K562 (cell line): ENCODE results near the gene ANKRD44. TPM values are rescaled to one million over a fixed set of nuclear protein-coding genes. Genes with fewer than 3 reads are reported as not detected.
"Not testable (repeated sequence)": the region's sequence is repeated elsewhere in the genome, so short reads cannot be mapped to it uniquely, and the experiment has no call there.

Experiments used
- ATAC-seq: fragments of 200-7000 bp; cut with Tn5 transposase; 3 replicates; pipeline ENCODE4 v1.9.1; 2020; ENCODE audit warnings: moderate library complexity
- BruUV-seq: library from RNA; stranded (reverse); fragments of 400-500 nt; replicated peaks from 2 replicates; lab custom pipeline; 2021; lab: Mats Ljungman, UMichigan
- CTCF ChIA-PET: fragments of 300-600 bp; formaldehyde crosslinking; extraction: SDS; loops from one replicate; lab custom pipeline; 2021; ENCODE audit warnings: low intra/inter-chr PET ratio; lab: Yijun Ruan, JAX
- POLR2A ChIA-PET: fragments of 300-600, 350-650 bp; sonication (Branson Sonifier 250); formaldehyde crosslinking; extraction: SDS; loops from one replicate; lab custom pipeline; 2021; ENCODE audit warnings: antibody characterized with exemption, inconsistent platforms; lab: Yijun Ruan, JAX
- DNase-seq, 4 experiments: peaks; one replicate each; pipeline versions ENCODE4 v3.0.0 to v3.0.0-alpha.2; 2011 to 2018; ENCODE audit warnings: low spot score in 3 of 4, mixed read lengths in 3 of 4; ENCODE audit errors: extremely low read depth in 1 of 4
- FAIRE-seq: peaks from 2 replicates; lab custom pipeline; 2011; peaks lifted over from hg19 to GRCh38; lab: Jason Lieb, UNC
- H2AFZ ChIP-seq: 2 replicates; pipeline ENCODE4 v1.6.0; 2011; ENCODE audit warnings: low read depth, low read length, control low read depth, inconsistent platforms
- H3K27ac ChIP-seq: fragments of 200-600 bp; 3 replicates; pipeline ENCODE4 v1.8.0; 2011; ENCODE audit warnings: low read depth, mild to moderate bottlenecking, control low read depth, inconsistent platforms, low read length, moderate library complexity, mixed read lengths; ENCODE audit errors: extremely low read depth
- H3K27me3 ChIP-seq, 2 experiments: fragments of 300-600 bp in 1 of 2; 2 replicates in 1 of 2; 3 replicates in 1 of 2; pipeline versions ENCODE4 v1.6.0 to v1.8.0; 2011; ENCODE audit warnings: inconsistent platforms in 2 of 2, low read length in 2 of 2, mild to moderate bottlenecking in 1 of 2, mixed read lengths in 1 of 2, moderate library complexity in 1 of 2; ENCODE audit not compliant: control insufficient read depth in 2 of 2, insufficient read depth in 2 of 2
- H3K36me3 ChIP-seq: fragments of 300-600 bp; 3 replicates; pipeline ENCODE4 v1.8.0; 2011; ENCODE audit warnings: mild to moderate bottlenecking, low read length, inconsistent platforms; ENCODE audit not compliant: control insufficient read depth, insufficient read depth
- H3K4me1 ChIP-seq, 2 experiments: fragments of 200-600 bp in 1 of 2; replicated peaks in 1 of 2; 2 replicates in 1 of 2; 3 replicates in 1 of 2; pipeline versions ENCODE4 v1.5.1 to v1.8.0; 2011; ENCODE audit warnings: inconsistent platforms in 2 of 2, low read length in 2 of 2, mild to moderate bottlenecking in 1 of 2, mixed read lengths in 1 of 2, moderate library complexity in 1 of 2; ENCODE audit not compliant: control insufficient read depth in 2 of 2, insufficient read depth in 2 of 2
- H3K4me2 ChIP-seq: 2 replicates; pipeline ENCODE4 v1.6.1; 2011; ENCODE audit warnings: low read length, control low read depth, inconsistent platforms, mixed read lengths; ENCODE audit not compliant: insufficient read depth
- H3K4me3 ChIP-seq: fragments of 200-600 bp; sonication (generic), shearing (Covaris generic); 2 replicates; pipeline ENCODE4 v1.5.1; 2016; ENCODE audit warnings: control low read depth, inconsistent platforms
- H3K79me2 ChIP-seq: fragments of 200-600 bp; 3 replicates; pipeline ENCODE4 v1.8.0; 2011; ENCODE audit warnings: low read length, inconsistent platforms; ENCODE audit not compliant: control insufficient read depth, insufficient read depth
- H3K9ac ChIP-seq, 2 experiments: 2 replicates each; pipeline versions ENCODE4 v1.6.0 to v1.6.1; 2011; ENCODE audit warnings: low read depth in 2 of 2, low read length in 2 of 2, control low read depth in 1 of 2, inconsistent platforms in 1 of 2, mild to moderate bottlenecking in 1 of 2, mixed read lengths in 1 of 2; ENCODE audit not compliant: insufficient read depth in 1 of 2
- H3K9me1 ChIP-seq: one replicate; pipeline ENCODE4 v1.6.0; 2011; ENCODE audit warnings: inconsistent platforms, mild to moderate bottlenecking, low read length, moderate library complexity; ENCODE audit not compliant: control insufficient read depth, insufficient read depth
- H3K9me3 ChIP-seq: replicated peaks from 2 replicates; pipeline ENCODE4 v1.5.1; 2011; ENCODE audit warnings: low read depth, low read length, inconsistent platforms; ENCODE audit not compliant: control insufficient read depth, insufficient read depth
- H4K20me1 ChIP-seq: replicated peaks from 2 replicates; pipeline ENCODE4 v1.6.1; 2011; ENCODE audit warnings: low read length, inconsistent platforms, mixed read lengths; ENCODE audit not compliant: control insufficient read depth, insufficient read depth
- DIDO1 ChIP-seq: fragments of 450-650 bp; IDR thresholded peaks from 2 replicates; pipeline ENCODE4 v1.6.1; 2016; ENCODE audit warnings: low read depth, missing biosample characterization, missing genetic modification characterization
- MYNN ChIP-seq, 2 experiments: sonication (generic); formaldehyde crosslinking in 1 of 2; IDR thresholded peaks; 2 replicates each; pipeline versions ENCODE4 v1.5.0 to v1.6.1; 2016 to 2020; ENCODE audit warnings: antibody characterized with exemption in 1 of 2, missing genetic modification reagents in 1 of 2
- NFIC ChIP-seq: fragments of 450-650 bp; IDR thresholded peaks from 2 replicates; pipeline ENCODE4 v1.6.1; 2017; ENCODE audit warnings: mild to moderate bottlenecking, inconsistent platforms
- ZBTB49 ChIP-seq: sonication (generic); formaldehyde crosslinking; IDR thresholded peaks from 2 replicates; pipeline ENCODE4 v1.8.0; 2022; ENCODE audit warnings: missing genetic modification reagents, mild to moderate bottlenecking, borderline replicate concordance
- ZNF282 ChIP-seq: sonication (generic); formaldehyde crosslinking; IDR thresholded peaks from 2 replicates; pipeline ENCODE4 v1.8.1; 2023; ENCODE audit warnings: missing genetic modification reagents
- ZNF395 ChIP-seq: fragments of 200-800 bp; sonication (Bioruptor generic); IDR thresholded peaks from 2 replicates; pipeline ENCODE4 v1.6.1; 2017; ENCODE audit warnings: missing genetic modification characterization, missing compliant biosample characterization
- WGBS: fragments of 100-300 bp; shearing (Covaris generic); methylation state at CpG from one replicate; pipeline ENCODE4 v1.1.6; 2016; ENCODE audit warnings: low coverage, mixed read lengths; ENCODE audit not compliant: insufficient coverage; ENCODE audit errors: missing lambda C conversion rate; 5-methylcytosine and 5-hydroxymethylcytosine counted together
- in situ Hi-C: fragments of 300-500 bp; cut with MboI; formaldehyde crosslinking; loops from 4 replicates; pipeline ENCODE4 v1.15.0; 2018; ENCODE audit warnings: inconsistent platforms, mixed read lengths
- intact Hi-C: fragments of 100-400 bp; cut with micrococcal nuclease; formaldehyde crosslinking; loops from 2 replicates; pipeline ENCODE4 v1.14.2; 2022
- polyA plus RNA-seq, 8 experiments: library from polyadenylated mRNA; depleted of rRNA in 4 of 8; stranded (reverse) in 5 of 8; unstranded in 3 of 8; fragments of >200 nt; fragmentation: Nextera tagmentation in 2 of 8; fragmentation: Illumina TruSeq in 1 of 8; extraction: Ambion mirVana in 2 of 8; extraction: Trizol in 1 of 8; gene quantifications; 2 replicates each; pipeline versions ENCODE4 v1.2.1 to v1.2.3, GENCODE V29; 2011 to 2014; ENCODE audit warnings: inconsistent platforms in 1 of 8, missing spikeins in 1 of 8
- total RNA-seq, 7 experiments: library from RNA; depleted of rRNA in 6 of 7; stranded (reverse); fragments of >200 nt in 6 of 7; fragmentation: Illumina TruSeq in 2 of 7; extraction: Trizol in 2 of 7; gene quantifications; 2 replicates each; pipeline versions ENCODE4 v1.2.1 to v1.2.3, GENCODE V29; 2011 to 2021; ENCODE audit warnings: low replicate concordance in 1 of 7

Gene ANKRD44
- total and polyA plus RNA-seq, 9 of the 15 experiments (the other 6 are each of a cell fraction or from before 2014, with no cell fraction given) = 0.03 to 0.64 (median 0.07) TPM; not detected in 3

GRCh38 chr2:197292619-197293018, 18.0 kb downstream of the ANKRD44 start:
- CTCF ChIA-PET = no interaction called here
- no peak for FAIRE-seq
- 8% methylated on average over 2 of the region's 2 CpGs for WGBS
- intact Hi-C loops (no loop called here), in situ Hi-C loops (no loop called here)
- Histone ChIP-seq H3K4me2 (no peak overlapping the region), H3K4me1 (no peaks in the 10 kb centered on the region), H4K20me1 (no peaks in the 10 kb centered on the region), H3K9ac (no peak overlapping the region), H2AFZ (no peak overlapping the region), H3K79me2 (no peaks in the 10 kb centered on the region), H3K9me1 (no peaks in the 10 kb centered on the region), H3K4me3 (no peak overlapping the region), H3K27me3 (no peaks in the 10 kb centered on the region; a peak in 1 of 5 replicates), H3K27ac (no peak overlapping the region), H3K9me3 (no peaks in the 10 kb centered on the region), H3K36me3 (no peaks in the 10 kb centered on the region)
- no peak for ATAC-seq
- no peak for DNase-seq
- TF ChIP-seq MYNN (IDR thresholded peaks at IDR 0.05) (no peak), MYNN (CRISPR knock-in tag; IDR thresholded peaks at IDR 0.05) (no peak), ZNF282 (CRISPR knock-in tag) (no peak), ZNF395 (CRISPR knock-in tag) (no peak), ZBTB49 (CRISPR knock-in tag) (no peak), NFIC (no peak), DIDO1 (tag) (no peak)
- POLR2A ChIA-PET = no interaction called here
- no TSS peak for BruUV-seq

GRCh38 chr2:197287596-197287932, 23.0 kb downstream of the ANKRD44 start:
- H3K27me3 ChIP-seq, H3K4me2 ChIP-seq, BruUV-seq, in situ Hi-C loops, H2AFZ ChIP-seq, CTCF ChIA-PET, DNase-seq, ATAC-seq, H3K9me1 ChIP-seq, H3K9me3 ChIP-seq, POLR2A ChIA-PET, H3K36me3 ChIP-seq, H3K4me1 ChIP-seq, H3K27ac ChIP-seq, H3K9ac ChIP-seq, H3K4me3 ChIP-seq, FAIRE-seq, intact Hi-C loops, H3K79me2 ChIP-seq, H4K20me1 ChIP-seq: not testable (repeated sequence)
- WGBS = 0% methylated on average over 6 of the region's 7 CpGs
